Measurements from ENCODE around the gene FAR2.

GRCh38 chr12:29216266-29216665 lies 67.2 kb downstream of the FAR2 start:
- TF ChIP-seq ZBTB21 (tag by site-specific recombination; IDR thresholded peaks at IDR 0.05) (no peak), YY1 (tag by site-specific recombination; IDR thresholded peaks at IDR 0.05) (no peak), ZNF501 (tag by site-specific recombination; IDR thresholded peaks at IDR 0.05) (no peak), ZBTB10 (tag by site-specific recombination; IDR thresholded peaks at IDR 0.05) (no peak), ZNF747 (tag by site-specific recombination; IDR thresholded peaks at IDR 0.05) (no peak), GLIS2 (tag by site-specific recombination; IDR thresholded peaks at IDR 0.05) (no peak), ZNF184 (tag by site-specific recombination; IDR thresholded peaks at IDR 0.05) (no peak), GLI4 (tag by site-specific recombination; IDR thresholded peaks at IDR 0.05) (no peak)
- TF ChIP-seq, protein P1, sequence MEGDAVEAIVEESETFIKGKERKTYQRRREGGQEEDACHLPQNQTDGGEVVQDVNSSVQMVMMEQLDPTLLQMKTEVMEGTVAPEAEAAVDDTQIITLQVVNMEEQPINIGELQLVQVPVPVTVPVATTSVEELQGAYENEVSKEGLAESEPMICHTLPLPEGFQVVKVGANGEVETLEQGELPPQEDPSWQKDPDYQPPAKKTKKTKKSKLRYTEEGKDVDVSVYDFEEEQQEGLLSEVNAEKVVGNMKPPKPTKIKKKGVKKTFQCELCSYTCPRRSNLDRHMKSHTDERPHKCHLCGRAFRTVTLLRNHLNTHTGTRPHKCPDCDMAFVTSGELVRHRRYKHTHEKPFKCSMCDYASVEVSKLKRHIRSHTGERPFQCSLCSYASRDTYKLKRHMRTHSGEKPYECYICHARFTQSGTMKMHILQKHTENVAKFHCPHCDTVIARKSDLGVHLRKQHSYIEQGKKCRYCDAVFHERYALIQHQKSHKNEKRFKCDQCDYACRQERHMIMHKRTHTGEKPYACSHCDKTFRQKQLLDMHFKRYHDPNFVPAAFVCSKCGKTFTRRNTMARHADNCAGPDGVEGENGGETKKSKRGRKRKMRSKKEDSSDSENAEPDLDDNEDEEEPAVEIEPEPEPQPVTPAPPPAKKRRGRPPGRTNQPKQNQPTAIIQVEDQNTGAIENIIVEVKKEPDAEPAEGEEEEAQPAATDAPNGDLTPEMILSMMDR (tag by site-specific recombination; IDR thresholded peaks at IDR 0.05), result no peak
- TF ChIP-seq, protein P2, sequence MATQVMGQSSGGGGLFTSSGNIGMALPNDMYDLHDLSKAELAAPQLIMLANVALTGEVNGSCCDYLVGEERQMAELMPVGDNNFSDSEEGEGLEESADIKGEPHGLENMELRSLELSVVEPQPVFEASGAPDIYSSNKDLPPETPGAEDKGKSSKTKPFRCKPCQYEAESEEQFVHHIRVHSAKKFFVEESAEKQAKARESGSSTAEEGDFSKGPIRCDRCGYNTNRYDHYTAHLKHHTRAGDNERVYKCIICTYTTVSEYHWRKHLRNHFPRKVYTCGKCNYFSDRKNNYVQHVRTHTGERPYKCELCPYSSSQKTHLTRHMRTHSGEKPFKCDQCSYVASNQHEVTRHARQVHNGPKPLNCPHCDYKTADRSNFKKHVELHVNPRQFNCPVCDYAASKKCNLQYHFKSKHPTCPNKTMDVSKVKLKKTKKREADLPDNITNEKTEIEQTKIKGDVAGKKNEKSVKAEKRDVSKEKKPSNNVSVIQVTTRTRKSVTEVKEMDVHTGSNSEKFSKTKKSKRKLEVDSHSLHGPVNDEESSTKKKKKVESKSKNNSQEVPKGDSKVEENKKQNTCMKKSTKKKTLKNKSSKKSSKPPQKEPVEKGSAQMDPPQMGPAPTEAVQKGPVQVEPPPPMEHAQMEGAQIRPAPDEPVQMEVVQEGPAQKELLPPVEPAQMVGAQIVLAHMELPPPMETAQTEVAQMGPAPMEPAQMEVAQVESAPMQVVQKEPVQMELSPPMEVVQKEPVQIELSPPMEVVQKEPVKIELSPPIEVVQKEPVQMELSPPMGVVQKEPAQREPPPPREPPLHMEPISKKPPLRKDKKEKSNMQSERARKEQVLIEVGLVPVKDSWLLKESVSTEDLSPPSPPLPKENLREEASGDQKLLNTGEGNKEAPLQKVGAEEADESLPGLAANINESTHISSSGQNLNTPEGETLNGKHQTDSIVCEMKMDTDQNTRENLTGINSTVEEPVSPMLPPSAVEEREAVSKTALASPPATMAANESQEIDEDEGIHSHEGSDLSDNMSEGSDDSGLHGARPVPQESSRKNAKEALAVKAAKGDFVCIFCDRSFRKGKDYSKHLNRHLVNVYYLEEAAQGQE (tag by site-specific recombination; IDR thresholded peaks at IDR 0.05), result no peak
